Glutamatergic neuron (in vitro differentiated cells): ENCODE results near the gene SUCLA2. TPM values are rescaled to one million over a fixed set of nuclear protein-coding genes. Genes with fewer than 3 reads are reported as not detected.

Experiments used
- DNase-seq: peaks from one replicate; pipeline ENCODE4 v3.0.0; 2022
- H3K27ac Mint-ChIP-seq: one replicate; pipeline ENCODE4 v1.8.0; 2020; ENCODE audit warnings: mild to moderate bottlenecking, mixed read lengths, inconsistent platforms; ENCODE audit not compliant: unreplicated experiment
- H3K27me3 Mint-ChIP-seq: one replicate; pipeline ENCODE4 v1.8.0; 2020; ENCODE audit warnings: mild to moderate bottlenecking, moderate library complexity, mixed read lengths, inconsistent platforms; ENCODE audit not compliant: unreplicated experiment
- H3K36me3 Mint-ChIP-seq: one replicate; pipeline ENCODE4 v1.8.0; 2020; ENCODE audit warnings: mild to moderate bottlenecking, mixed read lengths, inconsistent platforms; ENCODE audit not compliant: unreplicated experiment
- H3K4me1 Mint-ChIP-seq: one replicate; pipeline ENCODE4 v1.8.0; 2020; ENCODE audit warnings: mild to moderate bottlenecking, low read depth, mixed read lengths, inconsistent platforms; ENCODE audit not compliant: unreplicated experiment
- H3K4me3 Mint-ChIP-seq: one replicate; pipeline ENCODE4 v1.8.0; 2020; ENCODE audit warnings: mild to moderate bottlenecking, mixed read lengths, inconsistent platforms; ENCODE audit not compliant: unreplicated experiment
- H3K9me3 Mint-ChIP-seq: one replicate; pipeline ENCODE4 v1.8.0; 2020; ENCODE audit warnings: mild to moderate bottlenecking, moderate library complexity, mixed read lengths, inconsistent platforms; ENCODE audit not compliant: unreplicated experiment
- CTCF ChIP-seq: fragments of 200-600 bp; sonication (generic); IDR thresholded peaks from one replicate; pipeline ENCODE4 v1.5.0; 2021; ENCODE audit not compliant: partially characterized antibody, unreplicated experiment
- total RNA-seq: library from RNA; stranded (reverse); fragmentation: NEBNext Ultra II Directional; extraction: Animal tissue kit (Norgen Biotek cat#: 25700); gene quantifications from one replicate; pipeline ENCODE4 v1.2.1, GENCODE V29; 2021; ENCODE audit not compliant: unreplicated experiment

SUCLA2 gene
- total RNA-seq, 1 donor from 2014 or later, result 43.2 TPM

- Mint-ChIP-seq H3K36me3 (peaks cover 12% of the 10 kb centered on the region), H3K4me3 (no peak overlapping the region), H3K9me3 (peaks cover 7% of the 10 kb centered on the region), H3K4me1 (no peaks in the 10 kb centered on the region), H3K27ac (no peak overlapping the region), H3K27me3 (peaks cover 3% of the 10 kb centered on the region)
- TF ChIP-seq CTCF, result no peak
- DNase-seq, result no peak
These were observed 27.0 kb upstream of the SUCLA2 start for GRCh38 chr13:48028066-48028465.

GRCh38 chr13:48019796-48020195 is 18.7 kb upstream of the SUCLA2 start:
- no peaks in the 10 kb centered on the region for H3K36me3 Mint-ChIP-seq
- no peaks in the 10 kb centered on the region for H3K4me1 Mint-ChIP-seq
- TF ChIP-seq CTCF, result no peak

GRCh38 chr13:48018637-48019036 is 17.6 kb upstream of the SUCLA2 start:
- H3K27ac Mint-ChIP-seq, result no peak overlapping the region
- no peak for TF ChIP-seq CTCF
- H3K27me3 Mint-ChIP-seq, result no peaks in the 10 kb centered on the region
- no peak overlapping the region for H3K4me3 Mint-ChIP-seq
- peaks cover 4% of the 10 kb centered on the region for H3K9me3 Mint-ChIP-seq
- H3K36me3 Mint-ChIP-seq, result no peaks in the 10 kb centered on the region
- H3K4me1 Mint-ChIP-seq, result no peaks in the 10 kb centered on the region
- no peak for DNase-seq

More at GRCh38 chr13:48019796-48020195, 18.7 kb upstream of the SUCLA2 start:
- DNase-seq, result no peak
- Mint-ChIP-seq H3K4me3 (no peak overlapping the region), H3K27ac (no peak overlapping the region), H3K9me3 (peaks cover 4% of the 10 kb centered on the region), H3K27me3 (no peaks in the 10 kb centered on the region)

GRCh38 chr13:48014359-48014758 is 13.3 kb upstream of the SUCLA2 start:
- no peak for DNase-seq
- no peak for TF ChIP-seq CTCF
- H3K27ac Mint-ChIP-seq, result no peak overlapping the region
- H3K27me3 Mint-ChIP-seq, result no peaks in the 10 kb centered on the region
- H3K4me3 Mint-ChIP-seq, result no peak overlapping the region
- no peaks in the 10 kb centered on the region for H3K9me3 Mint-ChIP-seq
- no peaks in the 10 kb centered on the region for H3K4me1 Mint-ChIP-seq
- no peaks in the 10 kb centered on the region for H3K36me3 Mint-ChIP-seq

- Mint-ChIP-seq H3K27me3 (no peaks in the 10 kb centered on the region), H3K4me1 (no peaks in the 10 kb centered on the region), H3K4me3 (no peak overlapping the region), H3K9me3 (no peaks in the 10 kb centered on the region), H3K27ac (no peak overlapping the region), H3K36me3 (no peaks in the 10 kb centered on the region)
- TF ChIP-seq CTCF, result no peak
- no peak for DNase-seq
These were observed 11.6 kb upstream of the SUCLA2 start for GRCh38 chr13:48012668-48013067.
